PC-9 (cell line): ENCODE data around the gene RMC1. TPM values are rescaled to one million over a fixed set of nuclear protein-coding genes. Genes with fewer than 3 reads are reported as not detected.

Source experiments
- BruUV-seq: library from RNA; stranded (reverse); fragments of 400-500 nt; replicated peaks from 2 replicates; lab custom pipeline; 2021; lab: Mats Ljungman, UMichigan
- CTCF ChIA-PET: fragments of 300-600 bp; sonication (Branson Sonifier 250); formaldehyde crosslinking; loops from one replicate; lab custom pipeline; 2022; ENCODE audit warnings: antibody characterized with exemption; lab: Charles Lee
- POLR2A ChIA-PET: fragments of 300-600 bp; sonication (Branson Sonifier 250); formaldehyde crosslinking; loops from one replicate; lab custom pipeline; 2022; ENCODE audit warnings: antibody characterized with exemption; ENCODE audit not compliant: unreplicated experiment; lab: Charles Lee
- DNase-seq, 2 experiments: peaks; one replicate each; pipeline versions ENCODE4 v3.0.0 to v3.0.0-alpha.2; 2015 to 2022; ENCODE audit warnings: mixed read lengths in 1 of 2
- H2AFZ ChIP-seq: fragments of 200-600 bp; sonication (generic); 2 replicates; pipeline ENCODE4 v1.8.1; 2017; ENCODE audit warnings: antibody characterized with exemption
- H3F3A ChIP-seq: fragments of 200-600 bp; sonication (generic); 2 replicates; pipeline ENCODE4 v1.8.1; 2017; ENCODE audit warnings: antibody characterized with exemption, mild to moderate bottlenecking, low read depth; ENCODE audit not compliant: insufficient read depth
- H3K27ac ChIP-seq: fragments of 200-600 bp; sonication (generic); 2 replicates; pipeline ENCODE4 v1.6.1; 2016; ENCODE audit warnings: mixed run types
- H3K27me3 ChIP-seq: fragments of 200-600 bp; sonication (generic); 2 replicates; pipeline ENCODE4 v1.6.1; 2016; ENCODE audit warnings: low read depth, mixed run types; ENCODE audit not compliant: insufficient read depth
- H3K36me3 ChIP-seq: fragments of 200-600 bp; sonication (generic); 2 replicates; pipeline ENCODE4 v1.6.1; 2016; ENCODE audit warnings: low read depth, mixed run types
- H3K4me1 ChIP-seq: fragments of 200-600 bp; sonication (generic); replicated peaks from 2 replicates; pipeline ENCODE4 v1.6.1; 2016; ENCODE audit warnings: mixed run types; ENCODE audit not compliant: insufficient read depth
- H3K4me2 ChIP-seq: fragments of 200-600 bp; sonication (generic); 2 replicates; pipeline ENCODE4 v1.6.1; 2017; ENCODE audit warnings: mixed run types
- H3K4me3 ChIP-seq: fragments of 200-600 bp; sonication (generic); 2 replicates; pipeline ENCODE4 v1.6.1; 2016; ENCODE audit warnings: mixed run types
- H3K79me2 ChIP-seq: fragments of 200-600 bp; sonication (generic); 2 replicates; pipeline ENCODE4 v1.6.1; 2017; ENCODE audit warnings: low read depth, mixed run types
- H3K9me2 ChIP-seq: fragments of 200-600 bp; sonication (generic); 2 replicates; pipeline ENCODE4 v1.8.1; 2017; ENCODE audit warnings: mild to moderate bottlenecking; ENCODE audit not compliant: insufficient read depth
- H3K9me3 ChIP-seq: fragments of 200-600 bp; sonication (generic); 2 replicates; pipeline ENCODE4 v1.8.1; 2016; ENCODE audit warnings: low read depth; ENCODE audit not compliant: insufficient read depth
- H4K20me1 ChIP-seq: fragments of 200-600 bp; sonication (generic); 2 replicates; pipeline ENCODE4 v1.8.1; 2017; ENCODE audit not compliant: insufficient read depth
- CTCF ChIP-seq: fragments of 200-600 bp; sonication (generic); conservative IDR thresholded peaks from 2 replicates; pipeline ENCODE4 v1.6.1; 2017; ENCODE audit warnings: mixed run types, antibody characterized with exemption, mild to moderate bottlenecking, moderate library complexity
- EZH2 ChIP-seq: fragments of 200-600 bp; sonication (generic); IDR thresholded peaks from 2 replicates; pipeline ENCODE4 v1.8.0; 2017; ENCODE audit warnings: antibody characterized with exemption, low read depth
- intact Hi-C: fragments of 100-400 bp; cut with micrococcal nuclease; formaldehyde crosslinking; loops from one replicate; pipeline ENCODE4 v1.10.0; 2022; ENCODE audit not compliant: unreplicated experiment
- total RNA-seq: library from RNA; stranded (reverse); gene quantifications from 2 replicates; pipeline ENCODE4 v1.2.3, GENCODE V29; 2021

The RMC1 gene
- total RNA-seq, 1 experiment from 2014 or later = 19.6 TPM

DNA sequence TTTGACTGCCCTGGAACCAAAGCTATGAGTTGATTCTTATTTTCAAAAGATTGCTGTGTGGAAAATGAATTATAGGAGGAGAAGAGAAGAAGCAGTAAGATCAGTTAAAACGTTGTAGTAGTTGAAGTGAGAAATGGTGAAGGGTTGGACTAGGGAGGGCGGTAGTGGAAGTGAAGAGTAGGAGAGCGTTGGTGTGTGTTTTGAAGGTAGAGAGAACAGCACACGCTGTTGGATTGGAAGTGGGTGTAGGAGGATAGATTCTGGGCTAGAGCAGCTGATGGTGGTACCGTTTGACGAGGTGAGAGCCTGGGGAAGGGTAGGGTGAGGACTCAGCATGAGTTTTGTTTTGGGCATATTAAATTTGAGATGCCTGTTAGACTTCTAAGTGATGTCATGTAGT, 31.8 kb upstream of the RMC1 start:
- DNase-seq = no peak
- intact Hi-C loops = no loop called here
- Histone ChIP-seq H3K27ac (no peak overlapping the region), H3F3A (no peaks in the 10 kb centered on the region), H3K4me2 (no peak overlapping the region), H3K4me3 (no peak overlapping the region), H3K27me3 (no peaks in the 10 kb centered on the region), H3K9me3 (no peaks in the 10 kb centered on the region), H3K9me2 (no peaks in the 10 kb centered on the region), H3K4me1 (no peaks in the 10 kb centered on the region), H3K79me2 (no peaks in the 10 kb centered on the region), H4K20me1 (no peaks in the 10 kb centered on the region), H3K36me3 (no peaks in the 10 kb centered on the region), H2AFZ (no peak overlapping the region)
- no TSS peak for BruUV-seq
- TF ChIP-seq EZH2 (no peak), CTCF (no peak)
- ChIA-PET POLR2A (no interaction called here), CTCF (no interaction called here)

DNA sequence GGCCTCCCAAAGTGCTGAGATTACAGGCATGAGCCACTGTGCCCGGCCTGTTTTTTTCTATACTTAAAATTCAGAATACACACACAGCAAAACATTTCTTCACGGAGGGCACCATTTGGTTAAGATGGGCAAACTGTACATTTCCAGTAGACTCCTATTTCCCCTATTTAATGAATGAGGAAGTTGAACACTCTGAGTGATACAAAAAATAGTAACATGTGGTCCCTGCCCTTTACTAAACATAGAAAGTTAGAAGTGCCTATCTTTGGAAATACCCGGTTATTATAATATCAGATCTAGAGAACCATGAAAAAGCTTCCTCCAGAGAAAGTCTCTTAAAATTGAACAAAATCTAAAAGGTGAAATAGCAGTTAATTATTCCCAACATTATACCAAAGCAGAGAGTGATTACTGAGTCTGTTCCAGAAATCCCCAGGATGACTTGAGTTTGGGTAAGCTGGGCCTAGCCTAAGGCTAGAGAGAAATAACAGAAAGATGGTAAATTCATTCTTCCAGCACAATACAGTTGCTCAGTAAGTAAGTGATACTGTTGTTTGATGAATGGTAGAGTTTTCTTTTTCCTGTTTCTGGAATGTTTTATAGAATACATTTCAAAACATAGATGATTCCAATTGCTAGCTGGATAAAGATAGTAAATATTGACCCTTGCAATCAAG, 23.3 kb upstream of the RMC1 start:
- H3K4me3 ChIP-seq = no peak overlapping the region
- no peak overlapping the region for H2AFZ ChIP-seq
- H3K4me2 ChIP-seq = no peak overlapping the region
- peaks cover 8% of the 10 kb centered on the region; the same call in 1 of the 2 replicates for H3K36me3 ChIP-seq
- no peaks in the 10 kb centered on the region for H3K9me2 ChIP-seq
- no peak overlapping the region for H3K27ac ChIP-seq
- ChIA-PET POLR2A (no interaction called here), CTCF (interaction anchor here (0.6 kb wide), 1 partner anchor 273 kb away, joined by 3 read pairs; no protein-coding TSS in a partner anchor)
- no peaks in the 10 kb centered on the region for H3K79me2 ChIP-seq
- TF ChIP-seq EZH2 (no peak), CTCF (no peak)
- intact Hi-C loops = no loop called here
- no peaks in the 10 kb centered on the region for H3K27me3 ChIP-seq
- BruUV-seq = no TSS peak
- H3K4me1 ChIP-seq = no peaks in the 10 kb centered on the region
- peaks cover 8% of the 10 kb centered on the region; the same call in 1 of the 2 replicates for H3F3A ChIP-seq
- DNase-seq = no peak
- H3K9me3 ChIP-seq = no peaks in the 10 kb centered on the region
- H4K20me1 ChIP-seq = no peaks in the 10 kb centered on the region

- Histone ChIP-seq H2AFZ (no peak overlapping the region), H3K4me3 (no peak overlapping the region), H3K4me1 (no peaks in the 10 kb centered on the region), H3K27me3 (no peaks in the 10 kb centered on the region), H3K4me2 (no peak overlapping the region), H3F3A (peaks cover 8% of the 10 kb centered on the region; the same call in 1 of the 2 replicates), H4K20me1 (no peaks in the 10 kb centered on the region), H3K36me3 (peaks cover 8% of the 10 kb centered on the region; the same call in 1 of the 2 replicates), H3K9me3 (no peaks in the 10 kb centered on the region), H3K9me2 (no peaks in the 10 kb centered on the region), H3K79me2 (no peaks in the 10 kb centered on the region), H3K27ac (no peak overlapping the region)
- TF ChIP-seq EZH2 (no peak), CTCF (no peak)
- DNase-seq = no peak
- intact Hi-C loops = no loop called here
- BruUV-seq = no TSS peak
- CTCF ChIA-PET = no interaction called here
- POLR2A ChIA-PET = interaction anchor here (0.6 kb wide), 1 partner anchor 507 kb away, joined by 7 read pairs; no protein-coding TSS in a partner anchor
Measured at GRCh38 chr18:23484561-23485182, 18.6 kb upstream of the RMC1 start.
